PC-3 (cell line): ENCODE data around the gene RET. TPM values are rescaled to one million over a fixed set of nuclear protein-coding genes. Genes with fewer than 3 reads are reported as not detected.

Experiments
- ATAC-seq: fragments of 200-7000 bp; cut with Tn5 transposase; 2 replicates; pipeline ENCODE4 v1.9.1; 2020; ENCODE audit warnings: mild to moderate bottlenecking, moderate library complexity
- BruUV-seq: library from RNA; stranded (reverse); fragments of 400-500 nt; replicated peaks from 2 replicates; lab custom pipeline; 2021; lab: Mats Ljungman, UMichigan
- CTCF ChIA-PET: fragments of 300-600 bp; sonication (Branson Sonifier 250); formaldehyde crosslinking; loops from one replicate; lab custom pipeline; 2022; ENCODE audit warnings: antibody characterized with exemption; lab: Charles Lee
- POLR2A ChIA-PET: fragments of 300-600 bp; sonication (Branson Sonifier 250); formaldehyde crosslinking; loops from one replicate; lab custom pipeline; 2022; ENCODE audit warnings: antibody characterized with exemption; ENCODE audit not compliant: unreplicated experiment; lab: Charles Lee
- DNase-seq: peaks from one replicate; pipeline ENCODE4 v3.0.0-alpha.2; 2015
- H2AFZ ChIP-seq: fragments of 300-600 bp; sonication (generic); 2 replicates; pipeline ENCODE4 v1.6.0; 2016; ENCODE audit warnings: antibody characterized with exemption, low read length
- H3F3A ChIP-seq: fragments of 300-600 bp; sonication (generic); one replicate; pipeline ENCODE4 v1.6.0; 2017; ENCODE audit warnings: antibody characterized with exemption, low read length, control low read depth, mild to moderate bottlenecking; ENCODE audit not compliant: unreplicated experiment
- H3K27ac ChIP-seq: fragments of 300-600 bp; sonication (generic); 2 replicates; pipeline ENCODE4 v1.5.1; 2016; ENCODE audit warnings: mild to moderate bottlenecking, low read length
- H3K27me3 ChIP-seq: fragments of 300-600 bp; sonication (generic); 2 replicates; pipeline ENCODE4 v1.6.1; 2016; ENCODE audit warnings: low read length, mixed read lengths
- H3K36me3 ChIP-seq: fragments of 300-600 bp; sonication (generic); 2 replicates; pipeline ENCODE4 v1.6.1; 2016; ENCODE audit warnings: low read depth, mixed run types, low read length, mixed read lengths
- H3K4me1 ChIP-seq: fragments of 300-600 bp; sonication (generic); 2 replicates; pipeline ENCODE4 v1.5.1; 2016; ENCODE audit warnings: low read length; ENCODE audit not compliant: insufficient read depth
- H3K4me2 ChIP-seq: fragments of 300-600 bp; sonication (generic); 2 replicates; pipeline ENCODE4 v1.6.0; 2016; ENCODE audit warnings: low read length
- H3K4me3 ChIP-seq: fragments of 300-600 bp; sonication (generic); 2 replicates; pipeline ENCODE4 v1.5.1; 2016; ENCODE audit warnings: mild to moderate bottlenecking, low read length, mixed read lengths
- H3K79me2 ChIP-seq: fragments of 300-600 bp; sonication (generic); 2 replicates; pipeline ENCODE4 v1.6.1; 2017; ENCODE audit warnings: low read length, mixed read lengths
- H3K9ac ChIP-seq: fragments of 300-600 bp; sonication (generic); 2 replicates; pipeline ENCODE4 v1.6.0; 2016; ENCODE audit warnings: mild to moderate bottlenecking, low read length
- H3K9me2 ChIP-seq: fragments of 300-600 bp; sonication (generic); replicated peaks from 2 replicates; pipeline ENCODE4 v1.6.1; 2016; ENCODE audit warnings: mixed run types, low read length, mixed read lengths
- H3K9me3 ChIP-seq: fragments of 300-600 bp; sonication (generic); 2 replicates; pipeline ENCODE4 v1.6.1; 2016; ENCODE audit warnings: low read length, mixed read lengths
- H4K20me1 ChIP-seq: fragments of 300-600 bp; sonication (generic); 2 replicates; pipeline ENCODE4 v1.6.1; 2016; ENCODE audit warnings: low read length, mixed read lengths
- CTCF ChIP-seq: fragments of 300-600 bp; sonication (generic); conservative IDR thresholded peaks from 2 replicates; pipeline ENCODE4 v1.5.1; 2017; ENCODE audit warnings: antibody characterized with exemption, low read depth, mild to moderate bottlenecking, low read length
- EZH2 ChIP-seq: fragments of 300-600 bp; sonication (generic); IDR thresholded peaks from one replicate; pipeline ENCODE4 v1.6.1; 2017; ENCODE audit warnings: antibody characterized with exemption, mild to moderate bottlenecking, low read length; ENCODE audit not compliant: unreplicated experiment
- EZH2phosphoT487 ChIP-seq: fragments of 300-600 bp; sonication (generic); IDR thresholded peaks from 2 replicates; pipeline ENCODE4 v1.6.1; 2018; ENCODE audit warnings: mild to moderate bottlenecking, antibody characterized with exemption, low read length, borderline replicate concordance
- intact Hi-C: fragments of 100-400 bp; cut with micrococcal nuclease; formaldehyde crosslinking; loops from 2 replicates; pipeline ENCODE4 v1.9.0; 2023
- total RNA-seq: library from RNA; depleted of rRNA; stranded (reverse); fragments of >200 nt; gene quantifications from 2 replicates; pipeline ENCODE4 v1.2.3, GENCODE V29; 2014

Gene RET
- total RNA-seq, 1 experiment from 2014 or later: not detected

- ATAC-seq: peak; percentile 45
- H3K4me1 ChIP-seq: no peaks in the 10 kb centered on the region
- peaks cover 39% of the 10 kb centered on the region for H3K27me3 ChIP-seq
- TF ChIP-seq EZH2 (no peak), CTCF (no peak), EZH2phosphoT487 (no peak)
- H3K4me2 ChIP-seq: no peak overlapping the region
- H2AFZ ChIP-seq: no peak overlapping the region
- ChIA-PET CTCF (no interaction called here), POLR2A (no interaction called here)
- H3K27ac ChIP-seq: no peak overlapping the region
- no peaks in the 10 kb centered on the region for H3F3A ChIP-seq
- no peak for DNase-seq
- no peak overlapping the region for H3K9ac ChIP-seq
- BruUV-seq: no TSS peak
- H3K36me3 ChIP-seq: no peaks in the 10 kb centered on the region
- H3K9me3 ChIP-seq: no peaks in the 10 kb centered on the region
- no peak overlapping the region for H3K4me3 ChIP-seq
- intact Hi-C loops: no loop called here
- H3K9me2 ChIP-seq: no peaks in the 10 kb centered on the region
- no peaks in the 10 kb centered on the region for H4K20me1 ChIP-seq
- no peaks in the 10 kb centered on the region for H3K79me2 ChIP-seq
Measured at GRCh38 chr10:43090188-43090587, 13.3 kb downstream of the RET start.

GRCh38 chr10:43090664-43091063 is 13.8 kb downstream of the RET start:
- H3K27me3 ChIP-seq: peaks cover 39% of the 10 kb centered on the region
- H3K9me3 ChIP-seq: no peaks in the 10 kb centered on the region
- no peak for ATAC-seq
- H3K4me2 ChIP-seq: no peak overlapping the region
- H2AFZ ChIP-seq: no peak overlapping the region
- no peaks in the 10 kb centered on the region for H3K9me2 ChIP-seq
- ChIA-PET CTCF (no interaction called here), POLR2A (no interaction called here)
- H3K79me2 ChIP-seq: no peaks in the 10 kb centered on the region
- H3K4me3 ChIP-seq: no peak overlapping the region
- intact Hi-C loops: no loop called here
- TF ChIP-seq EZH2 (no peak), EZH2phosphoT487 (no peak), CTCF (no peak)
- no TSS peak for BruUV-seq
- no peaks in the 10 kb centered on the region for H3K36me3 ChIP-seq
- H4K20me1 ChIP-seq: no peaks in the 10 kb centered on the region
- no peaks in the 10 kb centered on the region for H3F3A ChIP-seq
- no peak overlapping the region for H3K9ac ChIP-seq
- H3K27ac ChIP-seq: no peak overlapping the region
- no peaks in the 10 kb centered on the region for H3K4me1 ChIP-seq
- no peak for DNase-seq

GRCh38 chr10:43091846-43092245 is 15.0 kb downstream of the RET start:
- POLR2A ChIA-PET: no interaction called here

More at GRCh38 chr10:43091846-43092245, 15.0 kb downstream of the RET start:
- no peak for TF ChIP-seq EZH2phosphoT487
- TF ChIP-seq CTCF: no peak
- TF ChIP-seq EZH2: no peak
- H3K27me3 ChIP-seq: peaks cover 46% of the 10 kb centered on the region
- no peaks in the 10 kb centered on the region for H3K9me2 ChIP-seq
- H4K20me1 ChIP-seq: no peaks in the 10 kb centered on the region
- no peak overlapping the region for H2AFZ ChIP-seq
- H3K36me3 ChIP-seq: no peaks in the 10 kb centered on the region
- no peaks in the 10 kb centered on the region for H3F3A ChIP-seq
- no peaks in the 10 kb centered on the region for H3K9me3 ChIP-seq
- no peak overlapping the region for H3K9ac ChIP-seq
- no peaks in the 10 kb centered on the region for H3K79me2 ChIP-seq
- DNase-seq (peak; percentile 20), ATAC-seq (no peak)
- intact Hi-C loops: no loop called here
- BruUV-seq: no TSS peak
- CTCF ChIA-PET: no interaction called here
- H3K4me3 ChIP-seq: no peak overlapping the region
- no peaks in the 10 kb centered on the region for H3K4me1 ChIP-seq
- H3K27ac ChIP-seq: no peak overlapping the region
- H3K4me2 ChIP-seq: no peak overlapping the region
